IPS-NIHi7 (cell line): ENCODE measurements around the gene CHMP1B.

Experiments used
- DNase-seq: peaks from one replicate; pipeline ENCODE4 v3.0.0; 2012; ENCODE audit warnings: mixed read lengths; ENCODE audit errors: extremely low spot score

The CHMP1B gene

DNA sequence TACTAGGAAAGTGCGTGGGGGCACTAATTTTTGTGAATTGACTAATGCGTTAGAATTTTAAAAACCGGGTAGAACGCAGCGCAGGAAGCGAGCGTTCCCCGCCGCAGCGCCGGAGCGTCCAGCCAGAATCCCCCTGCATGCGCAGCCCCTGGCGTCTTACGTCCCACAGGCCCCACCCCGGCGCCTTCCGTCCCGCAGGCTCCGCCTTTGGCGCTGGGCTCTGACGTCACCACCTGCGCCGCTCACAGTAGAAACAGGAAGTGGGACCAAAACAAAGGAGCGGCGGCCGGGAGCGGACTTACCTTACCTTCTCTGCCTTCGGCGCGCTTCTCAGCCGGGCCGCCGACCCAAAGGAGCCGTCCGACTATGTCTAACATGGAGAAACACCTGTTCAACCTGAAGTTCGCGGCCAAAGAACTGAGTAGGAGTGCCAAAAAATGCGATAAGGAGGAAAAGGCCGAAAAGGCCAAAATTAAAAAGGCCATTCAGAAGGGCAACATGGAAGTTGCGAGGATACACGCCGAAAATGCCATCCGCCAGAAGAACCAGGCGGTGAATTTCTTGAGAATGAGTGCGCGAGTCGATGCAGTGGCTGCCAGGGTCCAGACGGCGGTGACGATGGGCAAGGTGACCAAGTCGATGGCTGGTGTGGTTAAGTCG lies at the start of gene CHMP1B:
TSS of gene CHMP1B (plus strand) at position 268 of the 660 bp plus-strand sequence. CDS start at position 367, 99 bp downstream.
- DNase-seq = peak; percentile 95

DNA sequence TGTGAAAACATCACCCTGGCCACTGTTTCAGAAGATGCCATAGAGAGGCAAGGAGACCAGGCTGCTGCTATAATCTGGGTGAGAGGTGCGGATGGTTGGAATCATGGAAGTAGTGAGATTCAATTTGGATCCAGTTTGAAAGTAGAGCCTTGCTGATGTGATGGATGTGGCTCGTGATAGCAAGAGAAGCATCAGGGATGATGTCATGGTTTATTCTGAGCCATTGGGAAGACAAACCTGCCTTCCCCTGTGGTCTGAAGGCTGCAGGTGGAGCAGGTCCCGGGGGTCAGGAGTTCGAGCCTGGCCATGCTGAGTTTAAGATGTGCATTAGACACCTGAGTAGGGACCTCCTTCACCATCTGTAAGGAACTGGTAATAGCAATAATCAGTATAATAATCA lies 49.6 kb upstream of the CHMP1B start:
- DNase-seq = no peak

GRCh38 chr18:11802158-11802557 lies 49.1 kb upstream of the CHMP1B start:
- DNase-seq = no peak

- no peak for DNase-seq
Measured at GRCh38 chr18:11802586-11802985, 48.6 kb upstream of the CHMP1B start.

GRCh38 chr18:11807233-11807632 lies 44.0 kb upstream of the CHMP1B start:
- DNase-seq = no peak

GRCh38 chr18:11808001-11808855 lies 43.0 kb upstream of the CHMP1B start:
- peak; percentile 70 for DNase-seq

DNA sequence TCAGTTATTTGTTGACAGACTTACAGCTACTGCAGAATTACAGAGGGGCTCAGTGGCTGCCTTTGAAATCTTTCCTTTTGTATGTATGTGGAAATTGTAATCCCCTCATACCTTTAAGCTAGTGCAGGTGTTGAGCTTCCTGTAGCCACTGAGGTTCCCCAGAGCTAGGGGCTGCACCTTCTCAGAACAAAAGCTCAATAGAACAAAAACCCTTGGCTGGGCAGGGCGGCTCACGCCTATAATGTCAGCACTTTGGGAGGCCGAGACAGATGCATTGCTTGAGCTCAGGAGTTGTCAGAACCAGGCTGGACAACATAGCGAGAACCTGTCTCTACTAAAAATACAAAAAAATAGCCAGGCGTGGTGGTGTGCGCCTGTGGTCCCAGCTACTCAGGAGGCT lies 41.3 kb upstream of the CHMP1B start:
- DNase-seq = no peak

DNA sequence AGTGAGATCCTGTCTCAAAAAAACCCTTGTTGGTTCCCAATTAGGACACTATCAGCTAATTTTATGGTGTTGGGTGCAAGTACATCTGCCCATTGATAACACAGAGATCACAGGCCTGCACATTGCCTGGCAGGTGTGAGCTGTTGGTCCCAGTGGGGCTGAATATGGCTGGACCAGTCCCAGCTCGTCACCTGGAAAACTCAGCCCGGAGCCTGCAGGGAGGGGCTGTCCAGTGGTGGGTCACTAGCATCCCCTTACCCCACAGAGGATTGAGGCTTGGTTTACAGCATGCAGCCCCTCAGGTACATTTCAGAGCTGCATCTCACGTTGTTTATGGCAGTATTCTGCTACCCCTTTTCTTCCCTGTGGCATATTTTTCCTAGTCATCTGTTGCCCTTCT lies 40.8 kb upstream of the CHMP1B start:
- no peak for DNase-seq

DNA sequence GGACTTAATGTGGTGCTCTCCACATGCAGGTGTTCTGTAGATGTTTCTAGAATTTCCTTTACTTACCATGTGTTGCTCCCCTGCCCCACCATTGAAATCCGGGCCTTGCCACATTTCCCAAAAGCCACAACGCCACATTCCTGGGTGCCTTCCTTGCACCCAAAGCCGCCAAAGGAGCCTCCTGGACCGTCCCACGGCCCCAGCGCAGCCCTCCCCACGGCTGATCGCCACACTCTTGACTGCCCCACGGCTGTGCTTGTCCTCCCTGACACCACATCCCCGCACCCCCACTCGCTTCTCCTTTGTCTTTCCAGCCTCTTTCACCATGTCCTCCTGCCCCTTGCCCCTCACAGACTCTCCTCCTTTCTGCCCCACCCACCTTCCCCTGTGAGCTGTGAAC lies 40.2 kb upstream of the CHMP1B start:
- no peak for DNase-seq

DNA sequence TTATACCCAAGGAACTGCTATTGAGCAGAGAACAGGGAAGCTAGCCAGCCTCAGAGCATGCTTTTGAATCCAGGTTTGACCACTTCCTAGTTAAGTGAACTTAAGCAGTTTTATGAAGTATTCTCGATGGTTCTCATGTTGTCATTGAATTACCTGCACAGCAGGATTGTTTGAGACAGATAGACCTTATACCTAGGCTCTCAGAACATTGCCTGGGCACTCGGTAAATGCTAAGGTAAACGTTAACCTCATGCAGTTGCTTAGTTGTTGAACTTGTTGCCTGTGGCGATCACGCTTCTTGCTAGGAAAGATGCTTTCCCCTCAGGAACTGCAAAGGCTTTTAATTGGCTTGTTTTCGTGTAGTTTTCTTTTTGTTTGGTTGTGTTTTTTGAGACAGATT lies 34.0 kb upstream of the CHMP1B start:
- DNase-seq = no peak

GRCh38 chr18:11818486-11819203 lies 32.6 kb upstream of the CHMP1B start:
- no peak for DNase-seq

- DNase-seq = no peak
Measured at GRCh38 chr18:11819938-11820337, 31.3 kb upstream of the CHMP1B start.

GRCh38 chr18:11820697-11821096 lies 30.5 kb upstream of the CHMP1B start:
- no peak for DNase-seq

- DNase-seq = no peak
Measured at GRCh38 chr18:11821208-11821607, 30.0 kb upstream of the CHMP1B start.

DNA sequence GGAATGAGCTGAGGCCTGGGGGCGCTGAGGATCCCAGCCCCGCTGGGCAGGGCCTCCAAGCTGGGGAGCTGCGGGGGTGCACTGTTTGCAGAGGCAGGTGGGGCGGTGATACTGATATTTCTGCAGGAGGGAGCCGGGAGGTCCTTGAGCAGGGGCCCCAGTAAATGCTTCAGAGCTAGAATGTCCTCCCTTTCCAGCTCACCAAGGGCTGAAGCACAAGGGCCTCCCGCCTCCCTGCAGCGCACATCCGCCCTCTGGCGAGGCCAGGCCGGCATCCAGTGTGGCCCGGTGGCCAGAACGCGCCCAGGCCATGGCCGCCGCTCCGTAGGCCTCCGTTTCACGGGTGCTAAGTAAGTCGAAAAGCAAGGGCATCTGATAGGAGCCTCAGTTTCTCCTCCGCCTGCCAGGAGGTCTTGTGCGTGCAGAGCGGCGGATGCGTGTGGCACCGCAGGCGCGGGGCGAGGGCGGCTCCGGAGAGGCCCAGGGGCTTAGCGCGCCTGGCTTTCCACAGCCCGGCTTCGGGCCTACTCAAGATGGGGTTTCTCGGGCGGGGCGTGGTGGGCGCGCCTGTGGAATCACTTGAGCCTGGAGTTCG lies 29.5 kb upstream of the CHMP1B start:
- DNase-seq = no peak

DNA sequence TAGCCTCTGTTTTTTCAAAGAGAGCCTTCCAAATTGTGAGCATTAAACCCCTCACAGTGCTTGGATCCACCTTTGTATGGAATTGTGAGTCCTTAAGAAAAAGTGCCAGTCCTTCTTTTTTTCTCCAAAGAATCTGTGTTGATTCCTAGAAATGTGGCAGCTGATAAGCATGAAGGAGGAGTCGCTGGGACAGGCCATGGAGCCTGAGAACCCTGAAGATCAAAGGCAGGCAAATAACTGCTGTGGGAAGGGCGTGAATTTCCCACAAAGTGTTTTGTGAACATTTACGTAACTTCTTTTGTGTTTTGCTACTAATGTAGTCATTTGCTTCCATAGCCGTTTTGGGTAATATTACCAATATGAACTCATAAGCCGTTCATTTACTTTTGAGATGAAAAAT lies 27.7 kb upstream of the CHMP1B start:
- no peak for DNase-seq

- DNase-seq = no peak
Measured at GRCh38 chr18:11826836-11827235, 24.4 kb upstream of the CHMP1B start.

- peak; percentile 16 for DNase-seq
Measured at GRCh38 chr18:11828786-11829432, 22.3 kb upstream of the CHMP1B start.

GRCh38 chr18:11830585-11830984 lies 20.6 kb upstream of the CHMP1B start:
- no peak for DNase-seq

- no peak for DNase-seq
Measured at GRCh38 chr18:11831921-11832320, 19.3 kb upstream of the CHMP1B start.

GRCh38 chr18:11834772-11835171 lies 16.4 kb upstream of the CHMP1B start:
- DNase-seq = no peak

- DNase-seq = no peak
Measured at GRCh38 chr18:11839556-11839955, 11.7 kb upstream of the CHMP1B start.
